ENCODE measurements around the gene SERP1.

Gene SERP1

GRCh38 chr3:150556792-150557191, 10.5 kb upstream of the SERP1 start:
- Histone ChIP-seq H3K27me3 (ENCODE audit: control insufficient read depth, insufficient read depth, low read length) (no peaks in the 10 kb centered on the region), H3K4me3 (ENCODE audit: low read depth, low read length) (no peak overlapping the region), H3K4me1 (ENCODE audit: control insufficient read depth, insufficient read depth, low read length) (no peaks in the 10 kb centered on the region), H3K27ac (ENCODE audit: low read depth, low read length) (no peak overlapping the region), H3K36me3 (ENCODE audit: control insufficient read depth, insufficient read depth, low read length) (peaks cover 72% of the 10 kb centered on the region), H3K9me3 (ENCODE audit: control insufficient read depth, insufficient read depth, low read length) (no peaks in the 10 kb centered on the region), H3K9ac (ENCODE audit: low read depth, low read length) (no peak overlapping the region)

GRCh38 chr3:150555859-150556436, 9.7 kb upstream of the SERP1 start:
- H3K27me3 ChIP-seq (ENCODE audit: control insufficient read depth, insufficient read depth, low read length): no peaks in the 10 kb centered on the region
- H3K36me3 ChIP-seq (ENCODE audit: control insufficient read depth, insufficient read depth, low read length): peaks cover 71% of the 10 kb centered on the region

GRCh38 chr3:150547045-150547741, 897 bp upstream of the SERP1 start:
- H3K27ac ChIP-seq (ENCODE audit: low read depth, low read length): peak overlapping the region; percentile 94
- peaks cover 30% of the 10 kb centered on the region for H3K36me3 ChIP-seq (ENCODE audit: control insufficient read depth, insufficient read depth, low read length)
- peak overlapping the region; percentile 87 for H3K9ac ChIP-seq (ENCODE audit: low read depth, low read length)
- H3K4me3 ChIP-seq (ENCODE audit: low read depth, low read length): peak overlapping the region; percentile 93
- no peaks in the 10 kb centered on the region for H3K27me3 ChIP-seq (ENCODE audit: control insufficient read depth, insufficient read depth, low read length)
- peaks cover 11% of the 10 kb centered on the region; the same call in 1 of the 2 replicates for H3K4me1 ChIP-seq (ENCODE audit: control insufficient read depth, insufficient read depth, low read length)
- H3K9me3 ChIP-seq (ENCODE audit: control insufficient read depth, insufficient read depth, low read length): no peaks in the 10 kb centered on the region

More at GRCh38 chr3:150555859-150556436, 9.7 kb upstream of the SERP1 start:
- H3K4me3 ChIP-seq (ENCODE audit: low read depth, low read length): no peak overlapping the region
- no peaks in the 10 kb centered on the region for H3K4me1 ChIP-seq (ENCODE audit: control insufficient read depth, insufficient read depth, low read length)
- no peak overlapping the region for H3K9ac ChIP-seq (ENCODE audit: low read depth, low read length)
- no peaks in the 10 kb centered on the region for H3K9me3 ChIP-seq (ENCODE audit: control insufficient read depth, insufficient read depth, low read length)
- H3K27ac ChIP-seq (ENCODE audit: low read depth, low read length): no peak overlapping the region

- H3K36me3 ChIP-seq (ENCODE audit: control insufficient read depth, insufficient read depth, low read length): peaks cover 37% of the 10 kb centered on the region
- peak overlapping the region; percentile 94 for H3K27ac ChIP-seq (ENCODE audit: low read depth, low read length)
- peaks cover 11% of the 10 kb centered on the region; the same call in 1 of the 2 replicates for H3K4me1 ChIP-seq (ENCODE audit: control insufficient read depth, insufficient read depth, low read length)
- H3K27me3 ChIP-seq (ENCODE audit: control insufficient read depth, insufficient read depth, low read length): no peaks in the 10 kb centered on the region
- H3K9me3 ChIP-seq (ENCODE audit: control insufficient read depth, insufficient read depth, low read length): no peaks in the 10 kb centered on the region
- H3K4me3 ChIP-seq (ENCODE audit: low read depth, low read length): peak overlapping the region; percentile 93
- peak overlapping the region; percentile 94 for H3K9ac ChIP-seq (ENCODE audit: low read depth, low read length)
Observed at GRCh38 chr3:150545419-150546225, 674 bp downstream of the SERP1 start.

- Histone ChIP-seq H3K27me3 (ENCODE audit: control insufficient read depth, insufficient read depth, low read length) (no peaks in the 10 kb centered on the region), H3K4me1 (ENCODE audit: control insufficient read depth, insufficient read depth, low read length) (peaks cover 11% of the 10 kb centered on the region; the same call in 1 of the 2 replicates), H3K4me3 (ENCODE audit: low read depth, low read length) (peak overlapping the region; percentile 93), H3K27ac (ENCODE audit: low read depth, low read length) (no peak overlapping the region), H3K9me3 (ENCODE audit: control insufficient read depth, insufficient read depth, low read length) (no peaks in the 10 kb centered on the region), H3K9ac (ENCODE audit: low read depth, low read length) (peak overlapping the region; percentile 94; the same call in 1 of the 2 replicates), H3K36me3 (ENCODE audit: control insufficient read depth, insufficient read depth, low read length) (peaks cover 37% of the 10 kb centered on the region)
Observed at GRCh38 chr3:150544726-150545125, 1.6 kb downstream of the SERP1 start.

GRCh38 chr3:150544041-150544440, 2.3 kb downstream of the SERP1 start:
- peaks cover 11% of the 10 kb centered on the region; the same call in 1 of the 2 replicates for H3K4me1 ChIP-seq (ENCODE audit: control insufficient read depth, insufficient read depth, low read length)
- H3K9ac ChIP-seq (ENCODE audit: low read depth, low read length): no peak overlapping the region
- 0 out of 2 replicates have a peak overlapping the region, but pooled peaks have one; percentile 93 for H3K4me3 ChIP-seq (ENCODE audit: low read depth, low read length)
- H3K27ac ChIP-seq (ENCODE audit: low read depth, low read length): no peak overlapping the region
- H3K27me3 ChIP-seq (ENCODE audit: control insufficient read depth, insufficient read depth, low read length): no peaks in the 10 kb centered on the region
- no peaks in the 10 kb centered on the region for H3K9me3 ChIP-seq (ENCODE audit: control insufficient read depth, insufficient read depth, low read length)
- H3K36me3 ChIP-seq (ENCODE audit: control insufficient read depth, insufficient read depth, low read length): peaks cover 37% of the 10 kb centered on the region

GRCh38 chr3:150543531-150543930, 2.8 kb downstream of the SERP1 start:
- Histone ChIP-seq H3K9ac (ENCODE audit: low read depth, low read length) (no peak overlapping the region), H3K27ac (ENCODE audit: low read depth, low read length) (no peak overlapping the region), H3K36me3 (ENCODE audit: control insufficient read depth, insufficient read depth, low read length) (peaks cover 37% of the 10 kb centered on the region), H3K9me3 (ENCODE audit: control insufficient read depth, insufficient read depth, low read length) (no peaks in the 10 kb centered on the region), H3K4me1 (ENCODE audit: control insufficient read depth, insufficient read depth, low read length) (peaks cover 11% of the 10 kb centered on the region; the same call in 1 of the 2 replicates), H3K4me3 (ENCODE audit: low read depth, low read length) (no peak overlapping the region), H3K27me3 (ENCODE audit: control insufficient read depth, insufficient read depth, low read length) (no peaks in the 10 kb centered on the region)

GRCh38 chr3:150543128-150543527, 3.2 kb downstream of the SERP1 start:
- no peak overlapping the region for H3K27ac ChIP-seq (ENCODE audit: low read depth, low read length)
- H3K9me3 ChIP-seq (ENCODE audit: control insufficient read depth, insufficient read depth, low read length): no peaks in the 10 kb centered on the region
- H3K27me3 ChIP-seq (ENCODE audit: control insufficient read depth, insufficient read depth, low read length): no peaks in the 10 kb centered on the region
- H3K36me3 ChIP-seq (ENCODE audit: control insufficient read depth, insufficient read depth, low read length): peaks cover 37% of the 10 kb centered on the region
- H3K4me1 ChIP-seq (ENCODE audit: control insufficient read depth, insufficient read depth, low read length): peaks cover 11% of the 10 kb centered on the region; the same call in 1 of the 2 replicates
- no peak overlapping the region for H3K9ac ChIP-seq (ENCODE audit: low read depth, low read length)
- no peak overlapping the region for H3K4me3 ChIP-seq (ENCODE audit: low read depth, low read length)

GRCh38 chr3:150540991-150541390, 5.3 kb downstream of the SERP1 start:
- H3K4me3 ChIP-seq (ENCODE audit: low read depth, low read length): no peak overlapping the region
- H3K9ac ChIP-seq (ENCODE audit: low read depth, low read length): no peak overlapping the region
- no peaks in the 10 kb centered on the region for H3K9me3 ChIP-seq (ENCODE audit: control insufficient read depth, insufficient read depth, low read length)
- H3K4me1 ChIP-seq (ENCODE audit: control insufficient read depth, insufficient read depth, low read length): peaks cover 6% of the 10 kb centered on the region; the same call in 1 of the 2 replicates
- H3K27ac ChIP-seq (ENCODE audit: low read depth, low read length): no peak overlapping the region
- H3K27me3 ChIP-seq (ENCODE audit: control insufficient read depth, insufficient read depth, low read length): no peaks in the 10 kb centered on the region
- H3K36me3 ChIP-seq (ENCODE audit: control insufficient read depth, insufficient read depth, low read length): peaks cover 37% of the 10 kb centered on the region

GRCh38 chr3:150540297-150540696, 6.0 kb downstream of the SERP1 start:
- Histone ChIP-seq H3K27me3 (ENCODE audit: control insufficient read depth, insufficient read depth, low read length) (no peaks in the 10 kb centered on the region), H3K27ac (ENCODE audit: low read depth, low read length) (no peak overlapping the region), H3K9ac (ENCODE audit: low read depth, low read length) (no peak overlapping the region), H3K4me1 (ENCODE audit: control insufficient read depth, insufficient read depth, low read length) (peaks cover 6% of the 10 kb centered on the region; the same call in 1 of the 2 replicates), H3K4me3 (ENCODE audit: low read depth, low read length) (no peak overlapping the region), H3K9me3 (ENCODE audit: control insufficient read depth, insufficient read depth, low read length) (no peaks in the 10 kb centered on the region), H3K36me3 (ENCODE audit: control insufficient read depth, insufficient read depth, low read length) (peaks cover 37% of the 10 kb centered on the region)
